IPS-11a (cell line): Measurements from ENCODE around the gene CPEB3.

Experiments used
- H3K4me3 ChIP-seq: one replicate; pipeline ENCODE4 v1.5.1; 2013; ENCODE audit warnings: low read depth, low read length, control low read depth

CPEB3 gene

GRCh38 chr10:92110039-92110794, 180.7 kb downstream of the CPEB3 start:
- H3K4me3 ChIP-seq: no peak overlapping the region

- no peak overlapping the region for H3K4me3 ChIP-seq
Observed at GRCh38 chr10:92108747-92109146, 182.1 kb downstream of the CPEB3 start.

- H3K4me3 ChIP-seq: no peak overlapping the region
Observed at GRCh38 chr10:92108120-92108519, 182.8 kb downstream of the CPEB3 start.

GRCh38 chr10:92103376-92104090, 187.3 kb downstream of the CPEB3 start:
- H3K4me3 ChIP-seq: no peak overlapping the region

GRCh38 chr10:92102601-92103213, 188.2 kb downstream of the CPEB3 start:
- H3K4me3 ChIP-seq: no peak overlapping the region

GRCh38 chr10:92094960-92095359, 195.9 kb downstream of the CPEB3 start:
- H3K4me3 ChIP-seq: no peak overlapping the region

GRCh38 chr10:92091965-92092364, 198.9 kb downstream of the CPEB3 start:
- H3K4me3 ChIP-seq: no peak overlapping the region

- H3K4me3 ChIP-seq: no peak overlapping the region
Observed at GRCh38 chr10:92087750-92088395, 203.0 kb downstream of the CPEB3 start.

- H3K4me3 ChIP-seq: no peak overlapping the region
Observed at GRCh38 chr10:92082583-92083280, 208.1 kb downstream of the CPEB3 start.

GRCh38 chr10:92081641-92082040, 209.2 kb downstream of the CPEB3 start:
- no peak overlapping the region for H3K4me3 ChIP-seq

- H3K4me3 ChIP-seq: no peak overlapping the region
Observed at GRCh38 chr10:92080244-92080643, 210.6 kb downstream of the CPEB3 start.

GRCh38 chr10:92079003-92079402, 211.9 kb downstream of the CPEB3 start:
- H3K4me3 ChIP-seq: no peak overlapping the region

GRCh38 chr10:92076722-92077121, 214.2 kb downstream of the CPEB3 start:
- no peak overlapping the region for H3K4me3 ChIP-seq

GRCh38 chr10:92075829-92076228, 215.0 kb downstream of the CPEB3 start:
- no peak overlapping the region for H3K4me3 ChIP-seq

- no peak overlapping the region for H3K4me3 ChIP-seq
Observed at GRCh38 chr10:92074126-92074887, 216.6 kb downstream of the CPEB3 start.

- H3K4me3 ChIP-seq: no peak overlapping the region
Observed at GRCh38 chr10:92068900-92069299, 222.0 kb downstream of the CPEB3 start.

GRCh38 chr10:92066386-92066785, 224.5 kb downstream of the CPEB3 start:
- H3K4me3 ChIP-seq: no peak overlapping the region

GRCh38 chr10:92064506-92064905, 226.4 kb downstream of the CPEB3 start:
- H3K4me3 ChIP-seq: no peak overlapping the region

GRCh38 chr10:92062273-92062672, 228.6 kb downstream of the CPEB3 start:
- H3K4me3 ChIP-seq: no peak overlapping the region

GRCh38 chr10:92054807-92055206, 236.1 kb downstream of the CPEB3 start:
- no peak overlapping the region for H3K4me3 ChIP-seq
